ENCODE results near the gene MRPS27.

MRPS27 gene

DNA sequence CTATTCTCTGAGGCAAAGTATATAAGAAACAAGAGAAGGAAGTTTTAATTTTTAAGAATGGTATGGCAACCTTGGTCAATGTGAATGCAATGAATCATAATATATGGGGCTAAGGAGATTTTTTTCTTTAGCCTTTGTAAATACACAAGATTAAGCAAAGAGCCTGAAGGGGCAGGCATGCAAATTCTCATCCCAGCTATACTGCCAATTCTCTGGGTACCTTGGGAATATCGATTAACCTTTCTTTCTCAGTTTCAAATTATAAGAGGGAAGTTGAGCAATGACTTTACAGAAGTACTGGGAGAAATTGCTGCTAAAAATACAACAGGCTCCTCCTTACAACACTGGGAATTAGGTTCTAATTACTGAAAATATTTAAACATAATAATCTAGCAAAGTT, 97.5 kb downstream of the MRPS27 start:
- DNase-seq (ENCODE audit: low read depth, low spot score), result no peak
- no peak for TF ChIP-seq YY1 (IDR thresholded peaks at IDR 0.05; ENCODE audit: insufficient read depth, insufficient read length)
- TF ChIP-seq SUZ12 (IDR thresholded peaks at IDR 0.05; ENCODE audit: extremely low read depth, insufficient read depth, insufficient read length), result no peak
- TF ChIP-seq ZNF274 (IDR thresholded peaks at IDR 0.05; ENCODE audit: low read depth, low read length), result no peak
- no peaks in the 10 kb centered on the region for H3K9me3 ChIP-seq (ENCODE audit: insufficient read depth, low read length)
- H3K9ac ChIP-seq (ENCODE audit: insufficient read length, low read depth), result no peak overlapping the region
- H3K4me1 ChIP-seq (ENCODE audit: insufficient read depth, insufficient read length), result no peaks in the 10 kb centered on the region
- H3K27me3 ChIP-seq (ENCODE audit: insufficient read depth, insufficient read length), result no peaks in the 10 kb centered on the region
- no peak overlapping the region for H3K4me3 ChIP-seq (ENCODE audit: insufficient read length, low read depth)
- peaks cover 96% of the 10 kb centered on the region for H3K36me3 ChIP-seq (ENCODE audit: insufficient read depth, insufficient read length, low read length)

- no peak for DNase-seq (ENCODE audit: low read depth, low spot score)
- Histone ChIP-seq H3K4me1 (ENCODE audit: insufficient read depth, insufficient read length) (no peaks in the 10 kb centered on the region), H3K9ac (ENCODE audit: insufficient read length, low read depth) (no peak overlapping the region), H3K4me3 (ENCODE audit: insufficient read length, low read depth) (no peak overlapping the region), H3K36me3 (ENCODE audit: insufficient read depth, insufficient read length, low read length) (peaks cover 94% of the 10 kb centered on the region), H3K27me3 (ENCODE audit: insufficient read depth, insufficient read length) (no peaks in the 10 kb centered on the region), H3K9me3 (ENCODE audit: insufficient read depth, low read length) (no peaks in the 10 kb centered on the region)
- TF ChIP-seq ZNF274 (IDR thresholded peaks at IDR 0.05; ENCODE audit: low read depth, low read length), result no peak
- TF ChIP-seq YY1 (IDR thresholded peaks at IDR 0.05; ENCODE audit: insufficient read depth, insufficient read length), result no peak
- no peak for TF ChIP-seq SUZ12 (IDR thresholded peaks at IDR 0.05; ENCODE audit: extremely low read depth, insufficient read depth, insufficient read length)
These were observed 98.5 kb downstream of the MRPS27 start for GRCh38 chr5:72221541-72221940.

DNA sequence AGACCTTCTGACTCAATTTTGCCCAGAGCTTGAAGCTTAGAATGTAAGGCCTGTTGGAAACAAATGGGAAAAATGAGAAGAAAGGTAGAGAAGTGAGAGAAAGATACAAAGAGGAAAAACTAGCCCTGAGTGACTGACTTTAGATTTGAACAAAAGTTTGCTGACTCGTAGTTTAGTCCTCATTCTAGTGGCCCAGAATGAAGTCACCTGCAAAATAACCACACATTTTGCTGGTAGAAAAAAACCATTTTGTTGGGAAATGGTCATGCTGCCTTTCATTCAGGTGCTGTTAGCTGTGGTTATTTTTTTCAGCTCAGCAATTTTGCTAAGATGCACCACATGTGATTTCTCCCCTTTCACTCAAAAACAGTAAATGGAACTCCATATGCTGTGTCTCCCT, 98.9 kb downstream of the MRPS27 start:
- TF ChIP-seq SUZ12 (IDR thresholded peaks at IDR 0.05; ENCODE audit: extremely low read depth, insufficient read depth, insufficient read length) (no peak), ZNF274 (IDR thresholded peaks at IDR 0.05; ENCODE audit: low read depth, low read length) (no peak), YY1 (IDR thresholded peaks at IDR 0.05; ENCODE audit: insufficient read depth, insufficient read length) (no peak)
- Histone ChIP-seq H3K4me1 (ENCODE audit: insufficient read depth, insufficient read length) (no peaks in the 10 kb centered on the region), H3K36me3 (ENCODE audit: insufficient read depth, insufficient read length, low read length) (peaks cover 94% of the 10 kb centered on the region), H3K27me3 (ENCODE audit: insufficient read depth, insufficient read length) (no peaks in the 10 kb centered on the region), H3K9ac (ENCODE audit: insufficient read length, low read depth) (no peak overlapping the region), H3K9me3 (ENCODE audit: insufficient read depth, low read length) (no peaks in the 10 kb centered on the region), H3K4me3 (ENCODE audit: insufficient read length, low read depth) (no peak overlapping the region)
- DNase-seq (ENCODE audit: low read depth, low spot score), result no peak

DNA sequence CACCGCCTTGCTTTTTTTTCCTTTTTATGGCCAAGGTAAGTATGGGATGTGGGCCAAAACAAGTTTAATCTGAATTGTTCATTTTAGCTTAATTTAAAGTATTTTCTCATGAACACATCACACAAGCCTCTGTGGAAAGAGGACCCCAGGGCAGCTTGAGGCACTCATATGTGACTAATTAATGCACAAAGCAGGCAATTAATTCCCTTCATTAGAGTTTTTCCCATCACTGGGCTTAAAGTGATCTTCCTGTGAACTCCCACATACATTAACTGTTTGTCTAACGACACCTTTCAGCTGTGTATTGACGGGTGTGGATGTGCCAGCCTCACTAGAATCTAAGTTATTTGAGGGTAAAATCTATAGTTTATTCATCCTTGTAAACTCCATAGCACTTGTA, 103.3 kb downstream of the MRPS27 start:
- TF ChIP-seq YY1 (IDR thresholded peaks at IDR 0.05; ENCODE audit: insufficient read depth, insufficient read length) (no peak), SUZ12 (IDR thresholded peaks at IDR 0.05; ENCODE audit: extremely low read depth, insufficient read depth, insufficient read length) (no peak), ZNF274 (IDR thresholded peaks at IDR 0.05; ENCODE audit: low read depth, low read length) (no peak)
- Histone ChIP-seq H3K4me1 (ENCODE audit: insufficient read depth, insufficient read length) (no peaks in the 10 kb centered on the region), H3K4me3 (ENCODE audit: insufficient read length, low read depth) (no peak overlapping the region), H3K27me3 (ENCODE audit: insufficient read depth, insufficient read length) (no peaks in the 10 kb centered on the region), H3K9me3 (ENCODE audit: insufficient read depth, low read length) (no peaks in the 10 kb centered on the region), H3K36me3 (ENCODE audit: insufficient read depth, insufficient read length, low read length) (peaks cover 59% of the 10 kb centered on the region), H3K9ac (ENCODE audit: insufficient read length, low read depth) (no peak overlapping the region)
- no peak for DNase-seq (ENCODE audit: low read depth, low spot score)

DNA sequence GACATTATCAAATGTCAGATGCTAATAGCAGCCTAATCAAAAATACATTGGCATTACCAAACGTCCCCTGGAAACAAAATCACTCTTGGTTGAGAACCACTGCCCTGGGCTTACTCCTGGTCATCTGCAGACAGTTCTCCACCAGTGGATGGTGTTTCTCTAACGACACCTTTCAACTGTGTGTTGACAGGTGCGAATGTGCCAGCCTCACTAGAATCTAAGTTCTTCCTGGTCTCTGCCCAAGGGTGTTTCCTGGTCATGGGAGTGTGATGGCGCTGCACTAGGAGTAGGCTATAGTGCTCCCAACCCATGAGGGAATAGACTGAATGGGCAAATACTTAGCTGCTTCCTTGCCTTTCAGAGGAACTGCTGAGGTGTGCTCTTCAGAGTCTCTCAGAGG, 105.9 kb downstream of the MRPS27 start:
- peaks cover 34% of the 10 kb centered on the region for H3K36me3 ChIP-seq (ENCODE audit: insufficient read depth, insufficient read length, low read length)
- H3K9ac ChIP-seq (ENCODE audit: insufficient read length, low read depth), result no peak overlapping the region
- DNase-seq (ENCODE audit: low read depth, low spot score), result no peak
- H3K9me3 ChIP-seq (ENCODE audit: insufficient read depth, low read length), result no peaks in the 10 kb centered on the region
- H3K4me3 ChIP-seq (ENCODE audit: insufficient read length, low read depth), result no peak overlapping the region
- peaks cover 3% of the 10 kb centered on the region for H3K4me1 ChIP-seq (ENCODE audit: insufficient read depth, insufficient read length)
- H3K27me3 ChIP-seq (ENCODE audit: insufficient read depth, insufficient read length), result no peaks in the 10 kb centered on the region
- TF ChIP-seq ZNF274 (IDR thresholded peaks at IDR 0.05; ENCODE audit: low read depth, low read length) (no peak), YY1 (IDR thresholded peaks at IDR 0.05; ENCODE audit: insufficient read depth, insufficient read length) (no peak), SUZ12 (IDR thresholded peaks at IDR 0.05; ENCODE audit: extremely low read depth, insufficient read depth, insufficient read length) (no peak)

GRCh38 chr5:72213482-72213881, 106.6 kb downstream of the MRPS27 start:
- Histone ChIP-seq H3K4me1 (ENCODE audit: insufficient read depth, insufficient read length) (peaks cover 3% of the 10 kb centered on the region), H3K9me3 (ENCODE audit: insufficient read depth, low read length) (no peaks in the 10 kb centered on the region), H3K9ac (ENCODE audit: insufficient read length, low read depth) (no peak overlapping the region), H3K4me3 (ENCODE audit: insufficient read length, low read depth) (no peak overlapping the region), H3K36me3 (ENCODE audit: insufficient read depth, insufficient read length, low read length) (peaks cover 27% of the 10 kb centered on the region), H3K27me3 (ENCODE audit: insufficient read depth, insufficient read length) (no peaks in the 10 kb centered on the region)
- TF ChIP-seq ZNF274 (IDR thresholded peaks at IDR 0.05; ENCODE audit: low read depth, low read length), result no peak
- TF ChIP-seq SUZ12 (IDR thresholded peaks at IDR 0.05; ENCODE audit: extremely low read depth, insufficient read depth, insufficient read length), result no peak
- TF ChIP-seq YY1 (IDR thresholded peaks at IDR 0.05; ENCODE audit: insufficient read depth, insufficient read length), result no peak
- no peak for DNase-seq (ENCODE audit: low read depth, low spot score)

GRCh38 chr5:72212171-72212570, 107.9 kb downstream of the MRPS27 start:
- TF ChIP-seq SUZ12 (IDR thresholded peaks at IDR 0.05; ENCODE audit: extremely low read depth, insufficient read depth, insufficient read length), result no peak
- TF ChIP-seq ZNF274 (IDR thresholded peaks at IDR 0.05; ENCODE audit: low read depth, low read length), result no peak
- Histone ChIP-seq H3K9me3 (ENCODE audit: insufficient read depth, low read length) (no peaks in the 10 kb centered on the region), H3K4me3 (ENCODE audit: insufficient read length, low read depth) (no peak overlapping the region), H3K4me1 (ENCODE audit: insufficient read depth, insufficient read length) (peaks cover 3% of the 10 kb centered on the region), H3K9ac (ENCODE audit: insufficient read length, low read depth) (no peak overlapping the region), H3K36me3 (ENCODE audit: insufficient read depth, insufficient read length, low read length) (peaks cover 21% of the 10 kb centered on the region), H3K27me3 (ENCODE audit: insufficient read depth, insufficient read length) (no peaks in the 10 kb centered on the region)
- DNase-seq (ENCODE audit: low read depth, low spot score), result no peak
